Right lobe of liver (tissue), 4 donors: Measurements from ENCODE around the gene CREM.

Source experiments
- POLR2A ChIP-seq: fragments of 450-650 bp; IDR thresholded peaks from one replicate; pipeline ENCODE4 v1.6.1; 2017; ENCODE audit warnings: antibody characterized with exemption, mild to moderate bottlenecking
- TF ChIP-seq, protein P1 (sequence below), 4 donors: fragments of 200-600 bp in 3 of 4; fragments of 450-650 bp in 1 of 4; IDR thresholded peaks; one replicate each; pipeline versions ENCODE4 v1.5.1 to v1.8.0; 2016 to 2022; ENCODE audit warnings: antibody characterized with exemption in 4 of 4, mild to moderate bottlenecking in 2 of 4
- donor health status: DM: no; HTN: no; CAD: no.
- donor health status: DM: no; HTN: no; CAD: no.
- donor health status: DM: no; HTN: yes; CAD: no.

DNA sequence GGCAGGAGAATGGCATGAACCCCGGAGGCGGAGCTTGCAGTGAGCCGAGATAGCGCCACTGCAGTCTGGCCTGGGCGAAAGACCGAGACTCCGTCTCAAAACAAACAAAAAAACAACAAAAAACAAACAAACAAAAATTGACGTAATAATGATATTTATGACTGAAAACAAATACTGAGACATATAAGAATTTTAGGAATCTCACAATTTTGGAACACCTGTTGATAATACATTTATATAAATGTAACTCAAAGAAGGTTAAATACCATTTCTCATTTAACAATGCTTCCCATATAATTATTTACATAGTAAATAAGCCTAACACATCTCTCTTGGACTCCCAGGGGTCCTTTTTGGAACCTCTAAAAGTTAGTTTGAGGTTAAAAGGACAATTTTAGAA lies 107.4 kb downstream of the CREM start:
- TF ChIP-seq, protein P1, sequence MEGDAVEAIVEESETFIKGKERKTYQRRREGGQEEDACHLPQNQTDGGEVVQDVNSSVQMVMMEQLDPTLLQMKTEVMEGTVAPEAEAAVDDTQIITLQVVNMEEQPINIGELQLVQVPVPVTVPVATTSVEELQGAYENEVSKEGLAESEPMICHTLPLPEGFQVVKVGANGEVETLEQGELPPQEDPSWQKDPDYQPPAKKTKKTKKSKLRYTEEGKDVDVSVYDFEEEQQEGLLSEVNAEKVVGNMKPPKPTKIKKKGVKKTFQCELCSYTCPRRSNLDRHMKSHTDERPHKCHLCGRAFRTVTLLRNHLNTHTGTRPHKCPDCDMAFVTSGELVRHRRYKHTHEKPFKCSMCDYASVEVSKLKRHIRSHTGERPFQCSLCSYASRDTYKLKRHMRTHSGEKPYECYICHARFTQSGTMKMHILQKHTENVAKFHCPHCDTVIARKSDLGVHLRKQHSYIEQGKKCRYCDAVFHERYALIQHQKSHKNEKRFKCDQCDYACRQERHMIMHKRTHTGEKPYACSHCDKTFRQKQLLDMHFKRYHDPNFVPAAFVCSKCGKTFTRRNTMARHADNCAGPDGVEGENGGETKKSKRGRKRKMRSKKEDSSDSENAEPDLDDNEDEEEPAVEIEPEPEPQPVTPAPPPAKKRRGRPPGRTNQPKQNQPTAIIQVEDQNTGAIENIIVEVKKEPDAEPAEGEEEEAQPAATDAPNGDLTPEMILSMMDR (IDR thresholded peaks at IDR 0.05): no peak
- no peak for TF ChIP-seq POLR2A
